SH-SY5Y (cell line): Measurements from ENCODE around the gene MCF2L2.

Experiments used
- GATA2 ChIP-seq: IDR thresholded peaks from 2 replicates; pipeline ENCODE4 v1.6.1; 2011; ENCODE audit warnings: mild to moderate bottlenecking, low read depth, low read length
- GATA3 ChIP-seq: IDR thresholded peaks from 2 replicates; pipeline ENCODE4 v1.6.1; 2011; ENCODE audit warnings: low read depth, mild to moderate bottlenecking, low read length, moderate library complexity

GRCh38 chr3:183163563-183163962 is 264.9 kb downstream of the MCF2L2 start:
- TF ChIP-seq GATA2 (no peak), GATA3 (no peak)
